ENCODE results near the gene INPP5D. TPM values are rescaled to one million over a fixed set of nuclear protein-coding genes. Genes with fewer than 3 reads are reported as not detected.

Gene INPP5D
- total RNA-seq, 1 donor = under 0.01 TPM

DNA sequence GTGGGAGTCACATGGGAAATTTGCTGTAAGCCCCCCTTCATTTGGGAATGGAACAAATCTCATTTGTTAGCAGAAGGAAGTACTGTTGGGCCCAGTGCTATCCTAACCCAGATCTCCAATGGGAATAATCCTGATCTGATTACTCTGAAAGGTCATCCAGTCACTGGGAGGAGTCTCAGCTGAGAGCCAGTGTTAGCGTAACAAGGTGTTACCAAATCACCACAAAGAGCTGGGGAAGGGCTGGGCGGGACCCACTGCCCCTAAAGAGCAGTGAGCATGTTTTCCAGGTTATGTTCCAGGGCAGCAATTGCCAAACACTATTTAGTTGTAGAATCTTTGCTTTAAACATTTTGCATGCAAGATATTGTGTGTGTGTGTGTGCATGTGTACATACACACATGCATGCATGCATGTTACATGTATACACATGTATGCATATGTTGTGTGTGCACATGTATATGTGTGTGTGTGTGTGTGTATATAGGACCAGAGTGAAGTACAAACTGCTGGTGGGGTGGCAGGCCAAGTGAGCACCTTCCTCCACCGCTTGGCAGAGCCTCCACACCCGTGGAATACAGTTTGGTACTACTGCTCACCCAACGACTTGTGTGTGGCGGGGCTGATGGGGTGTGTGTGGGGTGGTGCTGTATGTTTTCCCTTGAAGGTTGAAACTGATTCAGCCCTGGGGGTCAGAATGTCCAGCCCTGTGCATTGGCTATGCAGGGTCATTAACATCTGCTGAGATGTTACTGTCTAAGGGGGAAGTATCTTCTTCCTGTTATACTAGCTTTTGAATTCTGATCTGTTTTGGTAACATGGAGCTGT lies 15.2 kb downstream of the INPP5D start:
- H3K79me2 ChIP-seq (ENCODE audit: insufficient read depth, low read length) = no peaks in the 10 kb centered on the region
- no peak overlapping the region for H3K4me2 ChIP-seq (ENCODE audit: insufficient read depth, low read length)
- H3K4me1 ChIP-seq (ENCODE audit: insufficient read depth, low read length) = no peaks in the 10 kb centered on the region
- H3K27me3 ChIP-seq (ENCODE audit: insufficient read depth, low read length) = peaks cover 14% of the 10 kb centered on the region
- peaks cover 2% of the 10 kb centered on the region for H3K9me3 ChIP-seq (ENCODE audit: low read depth, low read length)
- no peak overlapping the region for H3K27ac ChIP-seq (ENCODE audit: low read depth, low read length)
- no peak for DNase-seq (ENCODE audit: insufficient read length, low spot score, missing footprints)
- H2AFZ ChIP-seq (ENCODE audit: low read length) = no peak overlapping the region
- no peaks in the 10 kb centered on the region for H4K20me1 ChIP-seq (ENCODE audit: insufficient read depth, low read length)
- no peak overlapping the region for H3K4me3 ChIP-seq (ENCODE audit: insufficient read depth, low read length)
- TF ChIP-seq, protein P1, sequence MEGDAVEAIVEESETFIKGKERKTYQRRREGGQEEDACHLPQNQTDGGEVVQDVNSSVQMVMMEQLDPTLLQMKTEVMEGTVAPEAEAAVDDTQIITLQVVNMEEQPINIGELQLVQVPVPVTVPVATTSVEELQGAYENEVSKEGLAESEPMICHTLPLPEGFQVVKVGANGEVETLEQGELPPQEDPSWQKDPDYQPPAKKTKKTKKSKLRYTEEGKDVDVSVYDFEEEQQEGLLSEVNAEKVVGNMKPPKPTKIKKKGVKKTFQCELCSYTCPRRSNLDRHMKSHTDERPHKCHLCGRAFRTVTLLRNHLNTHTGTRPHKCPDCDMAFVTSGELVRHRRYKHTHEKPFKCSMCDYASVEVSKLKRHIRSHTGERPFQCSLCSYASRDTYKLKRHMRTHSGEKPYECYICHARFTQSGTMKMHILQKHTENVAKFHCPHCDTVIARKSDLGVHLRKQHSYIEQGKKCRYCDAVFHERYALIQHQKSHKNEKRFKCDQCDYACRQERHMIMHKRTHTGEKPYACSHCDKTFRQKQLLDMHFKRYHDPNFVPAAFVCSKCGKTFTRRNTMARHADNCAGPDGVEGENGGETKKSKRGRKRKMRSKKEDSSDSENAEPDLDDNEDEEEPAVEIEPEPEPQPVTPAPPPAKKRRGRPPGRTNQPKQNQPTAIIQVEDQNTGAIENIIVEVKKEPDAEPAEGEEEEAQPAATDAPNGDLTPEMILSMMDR (IDR thresholded peaks at IDR 0.05; ENCODE audit: extremely low read depth, low read depth, low read length) = no peak
- no peaks in the 10 kb centered on the region for H3K36me3 ChIP-seq (ENCODE audit: insufficient read depth, low read length)

DNA sequence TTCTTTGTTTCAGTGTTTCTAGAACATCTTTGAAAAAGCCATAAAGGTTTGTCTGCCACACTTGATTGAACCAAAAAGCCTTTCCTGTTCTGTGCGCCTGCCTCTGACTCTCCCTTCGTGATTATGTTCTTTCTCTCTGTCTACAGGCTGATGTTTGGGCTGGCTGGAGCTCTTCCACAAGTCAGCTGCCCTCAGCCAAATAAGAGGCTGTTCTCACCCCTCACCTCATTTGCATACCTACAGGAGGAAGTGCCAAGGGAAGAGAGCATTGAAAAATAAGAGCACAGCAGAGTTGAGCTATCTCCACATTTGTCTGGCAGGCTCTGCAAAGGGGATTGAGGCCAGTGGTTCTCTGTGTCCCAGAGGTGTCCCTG lies 15.8 kb downstream of the INPP5D start:
- H3K36me3 ChIP-seq (ENCODE audit: insufficient read depth, low read length) = no peaks in the 10 kb centered on the region
- H4K20me1 ChIP-seq (ENCODE audit: insufficient read depth, low read length) = no peaks in the 10 kb centered on the region
- no peak overlapping the region for H3K27ac ChIP-seq (ENCODE audit: low read depth, low read length)
- H3K4me2 ChIP-seq (ENCODE audit: insufficient read depth, low read length) = no peak overlapping the region
- no peaks in the 10 kb centered on the region for H3K4me1 ChIP-seq (ENCODE audit: insufficient read depth, low read length)
- H3K79me2 ChIP-seq (ENCODE audit: insufficient read depth, low read length) = no peaks in the 10 kb centered on the region
- H2AFZ ChIP-seq (ENCODE audit: low read length) = no peak overlapping the region
- DNase-seq (ENCODE audit: insufficient read length, low spot score, missing footprints) = no peak
- H3K9me3 ChIP-seq (ENCODE audit: low read depth, low read length) = peaks cover 2% of the 10 kb centered on the region
- TF ChIP-seq, protein P1 (IDR thresholded peaks at IDR 0.05; ENCODE audit: extremely low read depth, low read depth, low read length) = no peak
- H3K4me3 ChIP-seq (ENCODE audit: insufficient read depth, low read length) = no peak overlapping the region
- peaks cover 14% of the 10 kb centered on the region for H3K27me3 ChIP-seq (ENCODE audit: insufficient read depth, low read length)

DNA sequence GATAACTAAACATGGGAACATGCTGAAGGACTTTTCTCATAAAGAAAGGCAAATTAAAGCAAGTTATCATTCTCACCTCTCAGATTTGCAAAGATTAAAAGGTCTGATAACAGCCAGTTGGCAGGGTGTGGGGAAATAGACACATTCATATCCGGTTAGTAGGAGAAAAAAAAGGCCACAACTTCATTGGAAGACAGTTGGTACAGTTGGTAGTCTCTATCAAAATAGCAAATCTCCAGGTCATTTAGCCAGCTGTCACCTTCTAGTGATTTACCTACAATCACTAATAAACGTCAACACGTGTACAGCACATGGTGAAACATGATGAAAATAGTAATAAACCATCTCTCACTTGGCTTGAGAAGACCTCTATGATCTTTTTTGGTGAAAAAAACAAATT lies 16.6 kb downstream of the INPP5D start:
- Histone ChIP-seq H3K36me3 (ENCODE audit: insufficient read depth, low read length) (no peaks in the 10 kb centered on the region), H3K4me3 (ENCODE audit: insufficient read depth, low read length) (no peak overlapping the region), H2AFZ (ENCODE audit: low read length) (no peak overlapping the region), H3K4me1 (ENCODE audit: insufficient read depth, low read length) (no peaks in the 10 kb centered on the region), H3K9me3 (ENCODE audit: low read depth, low read length) (peaks cover 2% of the 10 kb centered on the region), H3K79me2 (ENCODE audit: insufficient read depth, low read length) (no peaks in the 10 kb centered on the region), H3K4me2 (ENCODE audit: insufficient read depth, low read length) (no peak overlapping the region), H3K27ac (ENCODE audit: low read depth, low read length) (no peak overlapping the region), H4K20me1 (ENCODE audit: insufficient read depth, low read length) (no peaks in the 10 kb centered on the region), H3K27me3 (ENCODE audit: insufficient read depth, low read length) (peaks cover 14% of the 10 kb centered on the region)
- DNase-seq (ENCODE audit: insufficient read length, low spot score, missing footprints) = no peak
- TF ChIP-seq, protein P1 (IDR thresholded peaks at IDR 0.05; ENCODE audit: extremely low read depth, low read depth, low read length) = no peak

DNA sequence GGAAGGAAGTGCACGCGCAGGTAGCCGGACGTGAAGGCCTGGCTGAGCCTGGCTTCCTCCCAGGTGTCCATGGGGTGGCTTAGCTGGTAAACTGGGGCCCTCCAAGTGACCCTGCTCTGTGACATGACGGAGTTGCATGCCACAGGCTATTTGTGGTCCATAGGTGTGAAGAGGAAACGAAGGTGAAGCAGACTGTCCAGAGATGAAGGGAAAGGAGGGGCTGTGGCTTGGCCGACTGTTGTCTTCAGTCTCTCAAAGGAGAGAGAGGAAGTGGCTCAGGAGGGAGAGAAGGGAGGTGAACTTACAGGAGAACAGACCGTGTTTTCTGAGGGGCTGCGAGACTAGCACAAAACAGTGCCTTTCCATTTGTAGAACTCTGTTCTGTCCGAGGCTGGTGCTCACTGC lies 19.3 kb downstream of the INPP5D start:
- no peaks in the 10 kb centered on the region for H4K20me1 ChIP-seq (ENCODE audit: insufficient read depth, low read length)
- H3K4me2 ChIP-seq (ENCODE audit: insufficient read depth, low read length) = no peak overlapping the region
- no peaks in the 10 kb centered on the region for H3K9me3 ChIP-seq (ENCODE audit: low read depth, low read length)
- no peak for DNase-seq (ENCODE audit: insufficient read length, low spot score, missing footprints)
- no peaks in the 10 kb centered on the region for H3K79me2 ChIP-seq (ENCODE audit: insufficient read depth, low read length)
- H3K36me3 ChIP-seq (ENCODE audit: insufficient read depth, low read length) = no peaks in the 10 kb centered on the region
- H3K27ac ChIP-seq (ENCODE audit: low read depth, low read length) = no peak overlapping the region
- no peaks in the 10 kb centered on the region for H3K4me1 ChIP-seq (ENCODE audit: insufficient read depth, low read length)
- H3K4me3 ChIP-seq (ENCODE audit: insufficient read depth, low read length) = no peak overlapping the region
- TF ChIP-seq, protein P1 (IDR thresholded peaks at IDR 0.05; ENCODE audit: extremely low read depth, low read depth, low read length) = no peak
- H2AFZ ChIP-seq (ENCODE audit: low read length) = no peak overlapping the region
- peaks cover 5% of the 10 kb centered on the region for H3K27me3 ChIP-seq (ENCODE audit: insufficient read depth, low read length)
